ENCODE results near the gene COX19. TPM values are rescaled to one million over a fixed set of nuclear protein-coding genes. Genes with fewer than 3 reads are reported as not detected.

The COX19 gene
- total and polyA plus RNA-seq, 2 of the 13 experiments (the other 11 are each of a cell fraction or from before 2014, with no cell fraction given) = 11.5 to 21.7 TPM

DNA sequence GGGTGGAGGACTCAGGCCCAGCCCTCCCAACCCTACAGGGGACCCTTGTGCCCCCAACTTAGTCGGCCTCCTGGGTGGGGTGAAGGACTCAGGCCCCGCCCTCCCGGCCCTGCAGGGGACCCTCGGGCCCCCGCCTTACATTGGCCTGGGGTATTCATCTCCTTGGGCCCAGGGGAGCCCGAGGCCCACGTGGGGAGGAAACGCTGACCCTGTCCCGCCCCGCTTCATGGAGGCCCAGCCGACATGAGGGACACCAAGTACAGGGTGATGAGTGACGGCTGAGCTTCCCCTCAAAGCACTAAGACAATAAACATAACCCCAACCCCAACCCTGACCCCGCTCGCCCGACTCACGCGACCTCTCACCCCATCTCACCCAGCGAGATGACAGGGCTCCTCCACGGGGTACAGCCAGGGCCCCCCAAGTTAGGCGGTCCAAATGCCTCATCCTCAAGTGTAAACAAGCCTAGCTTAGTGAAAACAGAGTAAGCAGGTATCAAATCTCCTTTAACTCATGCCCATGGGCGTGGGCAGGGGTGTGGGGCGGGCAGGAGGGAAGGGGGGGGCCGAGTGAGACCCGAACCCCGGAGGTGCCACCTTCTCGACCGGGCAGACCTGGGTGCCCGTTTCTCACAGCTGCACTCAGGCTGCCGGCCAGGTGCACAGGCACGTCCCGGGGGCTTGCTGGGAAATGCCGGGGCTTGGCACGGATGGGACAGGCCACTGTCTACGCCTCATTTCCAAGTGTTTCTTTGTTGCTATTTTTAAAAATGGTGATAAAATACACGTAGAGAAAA, 15.8 kb upstream of the COX19 start (continued):
- TF ChIP-seq ZNF234 (CRISPR knock-in tag; conservative IDR thresholded peaks at IDR 0.05) (no peak), RBFOX2 (IDR thresholded peaks at IDR 0.05; ENCODE audit: low read depth, low read length) (0 out of 2 replicates have a peak, but pooled peaks have one; percentile 15), DMAP1 (CRISPR knock-in tag; IDR thresholded peaks at IDR 0.05) (0 out of 2 replicates have a peak, but pooled peaks have one; percentile 27), ZC3H13 (CRISPR knock-in tag; IDR thresholded peaks at IDR 0.05) (peak; percentile 49; the same call in 1 of the 2 replicates), ZEB1 (IDR thresholded peaks at IDR 0.05; ENCODE audit: insufficient replicate concordance, low read depth) (peak; percentile 9), ZIK1 (CRISPR knock-in tag; IDR thresholded peaks at IDR 0.05; ENCODE audit: borderline replicate concordance, low read depth) (no peak), NR1H2 (CRISPR knock-in tag; IDR thresholded peaks at IDR 0.05; ENCODE audit: borderline replicate concordance, low read depth) (no peak), CREM (IDR thresholded peaks at IDR 0.05) (0 out of 2 replicates have a peak, but pooled peaks have one; percentile 31), CREM (CRISPR knock-in tag; IDR thresholded peaks at IDR 0.05) (no peak), ETV6 (CRISPR knock-in tag; conservative IDR thresholded peaks at IDR 0.05) (no peak), ZNF253 (CRISPR knock-in tag; IDR thresholded peaks at IDR 0.05; ENCODE audit: borderline replicate concordance) (no peak), RFXAP (CRISPR knock-in tag; IDR thresholded peaks at IDR 0.05; ENCODE audit: borderline replicate concordance) (peak; percentile 22; the same call in 1 of the 2 replicates)
- TF ChIP-seq, protein P1, sequence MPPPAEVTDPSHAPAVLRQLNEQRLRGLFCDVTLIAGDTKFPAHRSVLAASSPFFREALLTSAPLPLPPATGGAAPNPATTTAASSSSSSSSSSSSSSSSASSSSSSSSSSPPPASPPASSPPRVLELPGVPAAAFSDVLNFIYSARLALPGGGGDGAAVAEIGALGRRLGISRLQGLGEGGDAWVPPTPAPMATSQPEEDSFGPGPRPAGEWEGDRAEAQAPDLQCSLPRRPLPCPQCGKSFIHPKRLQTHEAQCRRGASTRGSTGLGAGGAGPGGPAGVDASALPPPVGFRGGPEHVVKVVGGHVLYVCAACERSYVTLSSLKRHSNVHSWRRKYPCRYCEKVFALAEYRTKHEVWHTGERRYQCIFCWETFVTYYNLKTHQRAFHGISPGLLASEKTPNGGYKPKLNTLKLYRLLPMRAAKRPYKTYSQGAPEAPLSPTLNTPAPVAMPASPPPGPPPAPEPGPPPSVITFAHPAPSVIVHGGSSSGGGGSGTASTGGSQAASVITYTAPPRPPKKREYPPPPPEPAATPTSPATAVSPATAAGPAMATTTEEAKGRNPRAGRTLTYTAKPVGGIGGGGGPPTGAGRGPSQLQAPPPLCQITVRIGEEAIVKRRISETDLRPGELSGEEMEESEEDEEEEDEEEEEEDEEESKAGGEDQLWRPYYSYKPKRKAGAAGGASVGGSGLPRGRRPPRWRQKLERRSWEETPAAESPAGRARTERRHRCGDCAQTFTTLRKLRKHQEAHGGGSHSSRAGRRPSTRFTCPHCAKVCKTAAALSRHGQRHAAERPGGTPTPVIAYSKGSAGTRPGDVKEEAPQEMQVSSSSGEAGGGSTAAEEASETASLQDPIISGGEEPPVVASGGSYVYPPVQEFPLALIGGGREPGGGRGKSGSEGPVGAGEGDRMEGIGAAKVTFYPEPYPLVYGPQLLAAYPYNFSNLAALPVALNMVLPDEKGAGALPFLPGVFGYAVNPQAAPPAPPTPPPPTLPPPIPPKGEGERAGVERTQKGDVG (CRISPR knock-in tag; IDR thresholded peaks at IDR 0.05; ENCODE audit: borderline replicate concordance) = no peak
- TF ChIP-seq, protein P2, sequence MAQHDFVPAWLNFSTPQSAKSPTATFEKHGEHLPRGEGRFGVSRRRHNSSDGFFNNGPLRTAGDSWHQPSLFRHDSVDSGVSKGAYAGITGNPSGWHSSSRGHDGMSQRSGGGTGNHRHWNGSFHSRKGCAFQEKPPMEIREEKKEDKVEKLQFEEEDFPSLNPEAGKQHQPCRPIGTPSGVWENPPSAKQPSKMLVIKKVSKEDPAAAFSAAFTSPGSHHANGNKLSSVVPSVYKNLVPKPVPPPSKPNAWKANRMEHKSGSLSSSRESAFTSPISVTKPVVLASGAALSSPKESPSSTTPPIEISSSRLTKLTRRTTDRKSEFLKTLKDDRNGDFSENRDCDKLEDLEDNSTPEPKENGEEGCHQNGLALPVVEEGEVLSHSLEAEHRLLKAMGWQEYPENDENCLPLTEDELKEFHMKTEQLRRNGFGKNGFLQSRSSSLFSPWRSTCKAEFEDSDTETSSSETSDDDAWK (CRISPR knock-in tag; IDR thresholded peaks at IDR 0.05) = no peak
- TF ChIP-seq, protein P3, sequence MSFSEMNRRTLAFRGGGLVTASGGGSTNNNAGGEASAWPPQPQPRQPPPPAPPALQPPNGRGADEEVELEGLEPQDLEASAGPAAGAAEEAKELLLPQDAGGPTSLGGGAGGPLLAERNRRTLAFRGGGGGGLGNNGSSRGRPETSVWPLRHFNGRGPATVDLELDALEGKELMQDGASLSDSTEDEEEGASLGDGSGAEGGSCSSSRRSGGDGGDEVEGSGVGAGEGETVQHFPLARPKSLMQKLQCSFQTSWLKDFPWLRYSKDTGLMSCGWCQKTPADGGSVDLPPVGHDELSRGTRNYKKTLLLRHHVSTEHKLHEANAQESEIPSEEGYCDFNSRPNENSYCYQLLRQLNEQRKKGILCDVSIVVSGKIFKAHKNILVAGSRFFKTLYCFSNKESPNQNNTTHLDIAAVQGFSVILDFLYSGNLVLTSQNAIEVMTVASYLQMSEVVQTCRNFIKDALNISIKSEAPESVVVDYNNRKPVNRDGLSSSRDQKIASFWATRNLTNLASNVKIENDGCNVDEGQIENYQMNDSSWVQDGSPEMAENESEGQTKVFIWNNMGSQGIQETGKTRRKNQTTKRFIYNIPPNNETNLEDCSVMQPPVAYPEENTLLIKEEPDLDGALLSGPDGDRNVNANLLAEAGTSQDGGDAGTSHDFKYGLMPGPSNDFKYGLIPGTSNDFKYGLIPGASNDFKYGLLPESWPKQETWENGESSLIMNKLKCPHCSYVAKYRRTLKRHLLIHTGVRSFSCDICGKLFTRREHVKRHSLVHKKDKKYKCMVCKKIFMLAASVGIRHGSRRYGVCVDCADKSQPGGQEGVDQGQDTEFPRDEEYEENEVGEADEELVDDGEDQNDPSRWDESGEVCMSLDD (CRISPR knock-in tag; IDR thresholded peaks at IDR 0.05; ENCODE audit: borderline replicate concordance) = peak; percentile 97
- TF ChIP-seq, protein P4, sequence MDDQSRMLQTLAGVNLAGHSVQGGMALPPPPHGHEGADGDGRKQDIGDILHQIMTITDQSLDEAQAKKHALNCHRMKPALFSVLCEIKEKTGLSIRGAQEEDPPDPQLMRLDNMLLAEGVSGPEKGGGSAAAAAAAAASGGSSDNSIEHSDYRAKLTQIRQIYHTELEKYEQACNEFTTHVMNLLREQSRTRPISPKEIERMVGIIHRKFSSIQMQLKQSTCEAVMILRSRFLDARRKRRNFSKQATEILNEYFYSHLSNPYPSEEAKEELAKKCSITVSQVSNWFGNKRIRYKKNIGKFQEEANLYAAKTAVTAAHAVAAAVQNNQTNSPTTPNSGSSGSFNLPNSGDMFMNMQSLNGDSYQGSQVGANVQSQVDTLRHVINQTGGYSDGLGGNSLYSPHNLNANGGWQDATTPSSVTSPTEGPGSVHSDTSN (CRISPR knock-in tag; IDR thresholded peaks at IDR 0.05; ENCODE audit: borderline replicate concordance) = no peak
- TF ChIP-seq, protein P5, sequence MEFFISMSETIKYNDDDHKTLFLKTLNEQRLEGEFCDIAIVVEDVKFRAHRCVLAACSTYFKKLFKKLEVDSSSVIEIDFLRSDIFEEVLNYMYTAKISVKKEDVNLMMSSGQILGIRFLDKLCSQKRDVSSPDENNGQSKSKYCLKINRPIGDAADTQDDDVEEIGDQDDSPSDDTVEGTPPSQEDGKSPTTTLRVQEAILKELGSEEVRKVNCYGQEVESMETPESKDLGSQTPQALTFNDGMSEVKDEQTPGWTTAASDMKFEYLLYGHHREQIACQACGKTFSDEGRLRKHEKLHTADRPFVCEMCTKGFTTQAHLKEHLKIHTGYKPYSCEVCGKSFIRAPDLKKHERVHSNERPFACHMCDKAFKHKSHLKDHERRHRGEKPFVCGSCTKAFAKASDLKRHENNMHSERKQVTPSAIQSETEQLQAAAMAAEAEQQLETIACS (CRISPR knock-in tag; IDR thresholded peaks at IDR 0.05) = no peak
